ENCODE results near the gene CHRNA4. TPM values are rescaled to one million over a fixed set of nuclear protein-coding genes. Genes with fewer than 3 reads are reported as not detected.

Gene CHRNA4
- total RNA-seq, 2 donors from 2014 or later, result not detected

DNA sequence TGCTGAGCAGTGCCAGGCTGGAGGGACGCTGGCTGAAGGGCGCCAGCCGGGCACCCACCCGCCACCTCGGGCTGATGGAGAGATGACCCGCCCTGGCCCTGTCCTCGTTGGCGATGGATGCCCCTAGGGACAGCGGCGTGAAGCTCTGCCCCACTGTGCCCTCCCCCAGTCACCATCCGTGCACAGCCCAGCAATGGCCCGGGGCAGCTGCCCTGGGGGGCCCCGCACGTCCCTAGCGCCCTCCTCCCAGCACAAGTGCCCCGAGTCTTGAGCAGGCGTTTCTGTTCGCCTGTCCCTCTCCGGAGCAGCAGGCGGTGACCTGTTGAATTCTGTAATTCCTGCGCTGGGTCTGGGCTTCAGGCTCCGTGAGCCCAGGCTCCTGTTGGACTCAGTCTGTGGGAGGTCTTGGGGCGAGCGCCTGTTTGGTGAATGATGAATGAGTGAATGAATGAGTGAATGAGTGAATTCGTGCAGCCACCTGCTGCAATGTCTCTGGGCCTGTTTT lies 36.8 kb upstream of the CHRNA4 start:
- no peaks in the 10 kb centered on the region for H3K27me3 ChIP-seq (replicated peaks; ENCODE audit: insufficient read depth)

DNA sequence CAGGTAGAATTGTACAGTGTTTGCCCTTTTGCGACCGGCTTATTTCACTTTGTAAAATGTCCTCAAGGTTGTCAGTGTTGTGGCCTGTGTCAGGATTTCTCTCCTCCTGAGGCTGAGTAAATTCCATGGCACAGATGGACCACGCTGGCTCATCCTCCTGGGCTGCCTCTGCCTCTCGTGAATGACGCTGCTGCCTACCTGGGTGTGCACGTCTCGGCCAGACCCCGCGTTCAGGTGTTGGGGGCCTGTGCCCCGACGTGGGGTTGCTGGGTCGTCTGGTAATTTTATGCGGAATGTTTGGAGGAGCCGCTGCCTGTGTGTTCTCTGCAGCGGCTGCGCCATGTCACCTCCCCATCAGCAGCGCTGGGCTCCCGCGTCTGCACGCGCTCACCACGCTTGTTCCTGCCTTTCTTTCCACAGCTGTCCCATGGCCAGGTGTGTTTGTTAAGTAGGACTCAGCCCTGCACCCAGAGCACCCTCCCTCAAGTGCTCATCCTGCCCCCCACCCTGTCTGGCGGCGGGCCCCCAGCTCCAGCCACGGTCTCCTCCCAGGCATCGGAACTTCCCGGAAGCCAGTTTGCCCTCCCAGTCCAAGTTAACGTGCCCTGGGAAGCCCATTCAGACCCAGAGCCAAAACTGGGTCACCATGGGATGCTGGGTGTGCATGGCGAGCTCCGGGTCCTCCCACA lies 36.1 kb upstream of the CHRNA4 start:
- Histone ChIP-seq H3K9me3 (no peaks in the 10 kb centered on the region), H3K4me1 (ENCODE audit: control insufficient read depth in 1 of 2, low read depth in 2 of 2) (no peaks in the 10 kb centered on the region), H3K4me3 (no peak overlapping the region), H3K27me3 (replicated peaks; ENCODE audit: insufficient read depth) (no peaks in the 10 kb centered on the region), H3K36me3 (no peaks in the 10 kb centered on the region), H3K27ac (no peak overlapping the region)
- ATAC-seq (ENCODE audit: insufficient number of reproducible peaks, low FRiP score, low read depth), result no peak
- TF ChIP-seq, protein P1, sequence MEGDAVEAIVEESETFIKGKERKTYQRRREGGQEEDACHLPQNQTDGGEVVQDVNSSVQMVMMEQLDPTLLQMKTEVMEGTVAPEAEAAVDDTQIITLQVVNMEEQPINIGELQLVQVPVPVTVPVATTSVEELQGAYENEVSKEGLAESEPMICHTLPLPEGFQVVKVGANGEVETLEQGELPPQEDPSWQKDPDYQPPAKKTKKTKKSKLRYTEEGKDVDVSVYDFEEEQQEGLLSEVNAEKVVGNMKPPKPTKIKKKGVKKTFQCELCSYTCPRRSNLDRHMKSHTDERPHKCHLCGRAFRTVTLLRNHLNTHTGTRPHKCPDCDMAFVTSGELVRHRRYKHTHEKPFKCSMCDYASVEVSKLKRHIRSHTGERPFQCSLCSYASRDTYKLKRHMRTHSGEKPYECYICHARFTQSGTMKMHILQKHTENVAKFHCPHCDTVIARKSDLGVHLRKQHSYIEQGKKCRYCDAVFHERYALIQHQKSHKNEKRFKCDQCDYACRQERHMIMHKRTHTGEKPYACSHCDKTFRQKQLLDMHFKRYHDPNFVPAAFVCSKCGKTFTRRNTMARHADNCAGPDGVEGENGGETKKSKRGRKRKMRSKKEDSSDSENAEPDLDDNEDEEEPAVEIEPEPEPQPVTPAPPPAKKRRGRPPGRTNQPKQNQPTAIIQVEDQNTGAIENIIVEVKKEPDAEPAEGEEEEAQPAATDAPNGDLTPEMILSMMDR (IDR thresholded peaks at IDR 0.05), result no peak
- no peak for DNase-seq (ENCODE audit: low spot score)

More for the DNA sequence above, 36.8 kb upstream of the CHRNA4 start:
- H3K4me3 ChIP-seq, result no peak overlapping the region
- H3K27ac ChIP-seq, result no peak overlapping the region
- H3K9me3 ChIP-seq, result no peaks in the 10 kb centered on the region
- ATAC-seq (ENCODE audit: insufficient number of reproducible peaks, low FRiP score, low read depth) (no peak), DNase-seq (ENCODE audit: low spot score) (no peak)
- no peaks in the 10 kb centered on the region for H3K4me1 ChIP-seq (ENCODE audit: control insufficient read depth in 1 of 2, low read depth in 2 of 2)
- no peaks in the 10 kb centered on the region for H3K36me3 ChIP-seq
- TF ChIP-seq, protein P1 (IDR thresholded peaks at IDR 0.05), result no peak

DNA sequence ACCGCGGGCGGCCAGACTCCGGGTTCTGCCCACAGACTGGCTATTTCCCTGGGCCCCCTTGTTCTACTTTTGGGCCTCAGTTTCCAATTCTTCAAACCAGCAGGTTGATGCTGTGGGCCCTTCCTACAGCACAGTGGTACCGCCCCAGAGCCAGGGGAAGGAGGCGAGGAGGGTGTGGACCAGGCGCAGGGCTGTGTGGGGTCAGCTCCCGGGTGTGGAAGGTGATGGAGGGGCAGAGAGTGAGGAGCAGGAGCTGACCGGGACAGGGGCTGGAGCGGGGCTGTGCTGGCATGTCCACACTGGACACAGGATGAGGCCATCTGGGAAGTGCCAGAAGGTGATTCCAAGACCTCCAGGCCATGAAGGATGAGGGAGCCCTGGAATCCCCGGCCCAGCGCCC lies 35.2 kb upstream of the CHRNA4 start:
- TF ChIP-seq, protein P1 (IDR thresholded peaks at IDR 0.05), result no peak
- no peak overlapping the region for H3K4me3 ChIP-seq
- no peak overlapping the region for H3K27ac ChIP-seq
- ATAC-seq (ENCODE audit: insufficient number of reproducible peaks, low FRiP score, low read depth) (no peak), DNase-seq (ENCODE audit: low spot score) (no peak)
- no peaks in the 10 kb centered on the region for H3K27me3 ChIP-seq (replicated peaks; ENCODE audit: insufficient read depth)
- H3K4me1 ChIP-seq (ENCODE audit: control insufficient read depth in 1 of 2, low read depth in 2 of 2), result no peaks in the 10 kb centered on the region
- H3K36me3 ChIP-seq, result no peaks in the 10 kb centered on the region
- H3K9me3 ChIP-seq, result peaks cover 2% of the 10 kb centered on the region

DNA sequence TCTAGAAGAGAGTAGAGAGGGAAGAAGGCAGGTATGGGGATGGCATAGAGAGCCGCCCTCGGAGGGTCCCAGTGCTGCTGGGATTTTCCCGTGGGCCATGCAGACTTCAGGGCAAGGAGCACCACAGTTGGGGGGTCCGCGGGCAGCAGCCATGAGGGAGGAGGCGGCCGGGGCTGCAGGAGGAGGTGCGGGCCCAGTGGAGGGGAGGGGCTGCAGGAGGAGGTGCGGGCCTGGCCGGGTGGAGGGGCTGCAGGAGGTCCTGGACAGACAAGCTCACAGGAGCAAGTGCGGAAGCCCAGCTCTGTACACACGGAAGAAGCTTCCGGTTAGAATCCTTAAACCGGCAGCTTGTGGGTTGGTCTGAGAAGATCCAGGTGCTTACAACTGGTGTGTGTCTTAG lies 34.6 kb upstream of the CHRNA4 start:
- DNase-seq (ENCODE audit: low spot score) (no peak), ATAC-seq (ENCODE audit: insufficient number of reproducible peaks, low FRiP score, low read depth) (no peak)
- Histone ChIP-seq H3K4me3 (no peak overlapping the region), H3K36me3 (no peaks in the 10 kb centered on the region), H3K27me3 (replicated peaks; ENCODE audit: insufficient read depth) (no peaks in the 10 kb centered on the region), H3K9me3 (peaks cover 4% of the 10 kb centered on the region), H3K4me1 (ENCODE audit: control insufficient read depth in 1 of 2, low read depth in 2 of 2) (no peaks in the 10 kb centered on the region), H3K27ac (no peak overlapping the region)
- TF ChIP-seq, protein P1 (IDR thresholded peaks at IDR 0.05), result no peak

DNA sequence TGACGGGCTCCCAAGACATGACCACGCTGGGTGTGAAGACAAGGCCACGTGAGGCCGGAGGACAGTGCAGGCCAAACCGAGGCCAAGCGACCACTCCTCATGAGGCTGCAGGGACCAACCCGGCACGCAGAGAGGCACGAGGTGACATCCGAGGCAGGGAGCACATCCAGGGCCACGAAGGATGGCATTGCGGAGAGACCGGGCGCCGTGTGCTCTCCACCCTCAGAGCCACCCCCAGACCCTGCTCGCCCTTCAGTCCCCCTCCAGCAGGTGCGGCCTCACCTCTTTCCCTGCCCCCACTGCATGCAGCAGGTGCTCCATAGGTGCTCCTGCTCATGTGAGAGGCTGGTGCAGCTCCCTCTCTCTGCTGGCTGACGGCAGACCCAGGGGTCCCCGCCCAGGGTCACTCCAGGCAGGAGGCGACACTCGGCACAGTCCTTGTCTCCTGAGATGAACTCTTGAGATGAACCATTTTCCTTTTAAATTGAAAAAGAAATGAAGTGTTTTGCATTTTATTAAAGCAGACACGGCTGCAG lies 33.8 kb upstream of the CHRNA4 start:
- Histone ChIP-seq H3K4me1 (ENCODE audit: control insufficient read depth in 1 of 2, low read depth in 2 of 2) (no peaks in the 10 kb centered on the region), H3K27ac (no peak overlapping the region), H3K4me3 (no peak overlapping the region), H3K9me3 (peaks cover 4% of the 10 kb centered on the region), H3K36me3 (no peaks in the 10 kb centered on the region), H3K27me3 (replicated peaks; ENCODE audit: insufficient read depth) (no peaks in the 10 kb centered on the region)
- ATAC-seq (ENCODE audit: insufficient number of reproducible peaks, low FRiP score, low read depth) (no peak), DNase-seq (ENCODE audit: low spot score) (no peak)
- TF ChIP-seq, protein P1 (IDR thresholded peaks at IDR 0.05), result no peak
